ENCODE measurements around the gene TIGD1.

TIGD1 gene

DNA sequence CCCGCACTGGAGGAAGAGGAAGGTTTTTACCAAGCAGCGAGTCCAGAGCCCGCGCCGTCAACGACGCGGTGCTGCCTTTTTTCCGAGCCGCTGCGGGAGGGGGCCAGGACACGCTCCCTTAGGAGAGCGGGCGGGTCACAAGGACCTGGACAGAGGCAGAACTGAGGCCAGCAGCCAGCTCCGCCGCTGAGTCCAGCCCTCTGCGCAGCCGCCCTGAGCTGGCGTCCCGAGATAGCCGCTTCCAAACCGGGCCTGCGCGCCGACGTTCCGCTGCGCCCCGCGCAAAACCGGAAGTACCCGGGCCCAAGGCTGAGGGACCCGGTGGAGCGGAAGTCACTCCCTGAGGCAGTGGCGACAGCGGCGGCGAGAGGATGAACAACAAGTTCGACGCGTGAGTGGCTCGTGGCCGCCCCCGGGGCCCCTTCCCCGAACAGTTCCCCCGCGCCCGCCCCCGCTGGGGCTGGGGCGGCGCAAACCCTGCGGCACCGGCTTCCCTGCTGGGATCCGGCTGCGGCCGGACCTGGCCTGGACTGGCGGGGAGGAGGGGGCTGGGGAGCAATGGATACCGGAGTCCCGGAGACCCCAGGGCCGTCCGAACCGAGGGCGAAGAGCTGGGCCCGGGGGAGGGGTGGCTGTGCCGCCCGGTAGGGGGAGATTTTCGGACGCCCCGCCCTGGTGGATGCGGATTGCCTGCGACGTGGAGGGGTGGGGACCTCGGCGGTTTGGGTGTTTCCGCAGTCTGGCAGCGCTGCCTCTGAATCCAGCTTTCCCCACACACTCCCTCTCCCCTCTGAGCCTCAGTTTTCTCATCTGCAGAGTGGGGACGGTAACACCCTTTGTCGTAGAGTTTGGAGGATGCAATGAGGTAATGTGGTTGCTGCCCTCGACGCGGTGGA, at the start of gene TIGD1, which contains the start of gene EIF4E2:
TIGD1 (minus strand) TSS at position 204 of the 896 bp plus-strand sequence. CDS start 675 bp downstream, outside the sequence.
EIF4E2 (plus strand) TSS at position 336 of the 896 bp plus-strand sequence; CDS start at position 372, 36 bp downstream.
- DNase-seq (ENCODE audit: low read depth in 2 of 2) = peak; percentile 86 to 90

- DNase-seq (ENCODE audit: low read depth in 2 of 2) = no peak
These were observed 47.9 kb upstream of the TIGD1 start for GRCh38 chr2:232598293-232598692.

DNA sequence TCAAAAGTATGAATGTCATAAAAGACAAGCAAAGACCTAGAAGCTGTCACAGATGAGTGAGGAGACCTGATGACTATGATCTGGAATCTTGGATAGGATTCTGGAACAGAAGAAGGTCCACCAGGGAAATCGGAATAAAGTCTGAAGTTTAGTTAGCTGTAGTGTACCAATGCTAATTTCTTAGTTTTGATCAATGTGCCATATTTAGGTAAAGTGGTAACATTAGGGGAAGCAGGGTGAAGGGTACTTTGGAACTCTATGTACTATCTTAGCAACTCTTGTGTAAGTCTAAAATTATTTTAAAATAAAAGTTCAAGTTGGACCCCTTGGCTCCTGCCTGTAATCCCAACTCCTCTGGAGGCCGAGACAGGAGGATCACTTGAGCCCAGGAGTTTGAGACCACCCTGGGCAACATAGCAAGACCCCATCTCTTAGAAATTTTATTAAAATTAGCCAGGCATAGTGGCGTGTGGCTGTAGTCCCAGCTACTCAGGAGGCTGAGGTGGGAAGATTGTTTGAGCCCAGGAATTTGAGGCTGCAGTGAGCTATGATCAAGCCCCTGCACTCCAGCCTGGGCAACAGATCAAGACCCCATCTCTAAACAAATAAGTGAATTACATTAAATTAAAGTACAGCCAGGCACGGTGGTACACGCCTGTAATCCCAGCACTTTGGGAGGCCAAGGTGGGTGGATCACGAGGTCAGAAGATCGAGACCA, 47.2 kb upstream of the TIGD1 start:
- DNase-seq (ENCODE audit: low read depth in 2 of 2) = no peak

DNA sequence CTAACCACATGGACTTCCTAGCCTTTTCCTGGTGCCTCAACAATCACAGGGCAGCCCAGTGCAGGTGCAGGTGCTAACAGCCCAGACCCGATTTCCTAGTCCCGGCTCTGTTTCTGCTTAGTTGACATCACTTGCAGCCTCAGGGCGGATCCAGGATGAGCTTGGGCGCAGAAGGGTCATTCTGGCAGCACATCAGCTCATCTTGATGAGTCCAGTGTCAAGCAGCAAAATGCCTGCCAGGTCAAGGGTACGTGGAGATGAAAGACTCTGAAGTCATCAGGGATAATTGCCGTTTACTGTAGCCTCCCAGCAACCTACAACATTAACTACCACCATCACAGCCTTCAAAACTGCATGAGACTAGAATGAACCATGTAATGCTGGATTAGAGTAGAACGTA, 43.6 kb upstream of the TIGD1 start:
- no peak for DNase-seq (ENCODE audit: low read depth in 2 of 2)

- DNase-seq (ENCODE audit: low read depth in 2 of 2) = no peak
These were observed 42.5 kb upstream of the TIGD1 start for GRCh38 chr2:232592772-232593395.

DNA sequence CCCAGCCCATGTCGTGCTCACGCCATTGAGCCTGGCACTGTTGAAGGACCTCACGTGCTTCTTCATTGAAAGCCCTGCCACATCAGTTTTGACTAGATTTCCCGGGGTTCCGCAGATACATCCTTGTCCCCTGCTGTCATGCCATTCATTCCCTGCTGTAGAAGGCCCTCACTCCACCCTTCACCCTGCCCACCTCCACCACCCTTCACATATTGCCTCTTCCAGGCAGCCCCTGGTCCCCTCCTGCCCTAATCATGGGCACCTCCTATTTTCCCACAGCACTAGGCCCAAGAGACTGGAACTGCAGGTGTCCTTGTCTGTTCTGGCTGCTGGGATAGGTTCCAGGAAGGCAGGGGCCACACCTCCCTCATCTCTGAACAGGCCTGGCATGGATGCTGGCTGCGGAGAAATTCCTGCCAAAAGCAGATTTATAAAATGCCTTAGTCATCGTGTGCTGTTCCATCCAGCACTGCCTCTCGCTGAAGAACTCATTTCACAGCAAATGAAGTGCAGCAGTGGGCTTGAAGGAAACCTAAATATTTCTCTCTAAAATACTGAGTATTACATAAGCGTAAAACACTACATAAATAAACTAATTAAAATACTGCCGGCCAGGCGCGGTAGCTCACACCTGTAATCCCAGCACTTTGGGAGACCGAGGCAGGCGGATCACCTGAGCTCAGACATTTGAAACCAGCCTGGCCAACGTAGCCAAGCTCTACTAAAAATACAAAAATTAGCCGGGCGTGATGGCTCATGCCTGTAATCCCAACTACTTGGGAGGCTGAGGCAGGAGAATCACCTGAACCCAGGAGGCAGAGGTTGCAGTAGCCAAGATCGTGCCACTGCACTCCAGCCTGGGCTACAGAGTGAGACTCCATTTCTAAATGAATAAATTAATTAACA, 38.6 kb upstream of the TIGD1 start:
- DNase-seq (ENCODE audit: low read depth in 2 of 2) = no peak

- no peak for DNase-seq (ENCODE audit: low read depth in 2 of 2)
These were observed 37.7 kb upstream of the TIGD1 start for GRCh38 chr2:232588031-232588430.

DNA sequence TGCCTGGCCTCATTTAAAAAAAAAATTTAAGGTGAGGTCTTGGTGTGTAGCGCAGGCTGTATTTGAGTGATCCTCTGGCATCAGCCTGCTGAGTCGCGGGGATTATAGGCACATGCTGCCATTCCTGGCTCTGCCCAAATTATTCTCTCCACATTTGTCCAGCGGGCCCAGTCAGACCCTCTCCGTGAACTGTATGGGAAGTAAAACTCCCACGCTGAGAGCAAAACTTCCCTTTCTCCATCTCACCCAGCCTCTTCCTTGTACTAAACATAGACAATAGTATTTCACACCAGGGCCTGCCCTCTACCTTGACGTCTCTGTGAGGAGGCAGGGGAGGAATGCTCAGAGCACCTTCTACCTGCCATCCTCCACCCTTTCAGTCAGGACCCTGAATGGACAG, 37.2 kb upstream of the TIGD1 start:
- DNase-seq (ENCODE audit: low read depth in 2 of 2) = no peak

DNA sequence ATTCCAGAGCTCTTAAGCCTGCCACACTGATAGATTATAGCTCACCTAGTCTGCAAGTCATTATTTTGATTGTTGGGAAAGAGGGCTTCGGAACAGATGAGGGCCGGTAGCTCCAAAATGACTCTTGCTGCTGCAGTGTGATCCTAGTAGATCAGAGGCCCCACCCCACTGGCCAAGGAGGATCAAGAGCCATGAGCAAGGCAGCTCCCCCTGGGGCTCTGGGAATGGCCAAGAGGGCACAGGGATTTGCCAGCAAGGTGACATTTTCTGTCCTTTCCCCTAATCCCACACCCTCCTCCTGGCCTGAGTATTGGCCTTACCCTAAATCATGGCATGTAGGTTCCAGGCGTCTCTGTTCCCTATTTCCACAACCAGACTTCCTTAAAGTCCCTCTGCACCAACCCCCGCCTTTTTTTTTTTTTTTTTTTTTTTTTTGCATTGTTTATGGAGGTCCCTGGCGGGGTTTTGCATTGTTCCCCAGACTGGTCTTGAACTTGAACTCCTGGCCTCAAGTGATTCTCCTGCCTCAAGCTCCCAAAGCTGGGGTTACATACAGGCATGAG, 36.7 kb upstream of the TIGD1 start:
- no peak for DNase-seq (ENCODE audit: low read depth in 2 of 2)

DNA sequence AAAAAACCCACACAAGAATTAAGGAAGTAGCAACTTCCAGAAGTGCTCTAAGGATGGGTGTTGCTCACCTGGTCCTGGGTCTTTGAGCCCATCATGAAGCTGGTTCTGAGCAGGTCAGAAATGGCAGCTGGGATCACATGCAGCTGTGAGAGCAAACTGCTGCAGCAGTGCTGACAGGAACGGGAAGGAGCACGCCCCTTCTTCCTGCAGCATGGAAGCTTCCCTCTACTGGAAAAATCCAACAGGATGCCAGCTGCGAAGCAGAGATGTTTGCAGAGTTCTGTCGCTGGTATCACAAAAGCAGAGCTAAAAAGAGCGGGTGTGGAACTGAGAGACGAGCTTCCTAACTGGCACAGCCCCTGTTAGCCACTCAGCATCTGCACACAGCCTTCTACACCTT, 33.9 kb upstream of the TIGD1 start:
- DNase-seq (ENCODE audit: low read depth in 2 of 2) = no peak

DNA sequence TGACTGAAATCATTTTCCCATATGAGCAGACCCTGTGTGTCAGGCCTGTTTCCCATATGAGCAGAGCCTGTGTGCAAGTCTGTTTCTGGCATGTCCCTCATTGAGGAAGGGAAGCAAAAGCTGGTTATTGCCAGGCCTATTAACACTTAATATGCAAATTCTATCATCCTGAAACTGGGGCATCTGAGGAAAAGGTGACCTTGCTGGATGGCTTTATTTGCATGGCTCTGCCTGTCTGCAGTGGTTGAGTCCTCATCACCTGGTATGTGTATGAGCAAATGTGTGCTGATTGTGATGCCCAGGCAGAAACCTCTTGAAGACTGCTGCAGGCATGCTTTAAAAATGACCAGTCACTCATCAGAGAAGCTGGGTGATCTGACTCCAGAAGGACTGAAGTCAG, 31.4 kb upstream of the TIGD1 start:
- DNase-seq (ENCODE audit: low read depth in 2 of 2) = no peak

GRCh38 chr2:232580648-232580981, 30.3 kb upstream of the TIGD1 start:
- no peak for DNase-seq (ENCODE audit: low read depth in 2 of 2)

GRCh38 chr2:232578626-232579025, 28.3 kb upstream of the TIGD1 start:
- no peak for DNase-seq (ENCODE audit: low read depth in 2 of 2)

DNA sequence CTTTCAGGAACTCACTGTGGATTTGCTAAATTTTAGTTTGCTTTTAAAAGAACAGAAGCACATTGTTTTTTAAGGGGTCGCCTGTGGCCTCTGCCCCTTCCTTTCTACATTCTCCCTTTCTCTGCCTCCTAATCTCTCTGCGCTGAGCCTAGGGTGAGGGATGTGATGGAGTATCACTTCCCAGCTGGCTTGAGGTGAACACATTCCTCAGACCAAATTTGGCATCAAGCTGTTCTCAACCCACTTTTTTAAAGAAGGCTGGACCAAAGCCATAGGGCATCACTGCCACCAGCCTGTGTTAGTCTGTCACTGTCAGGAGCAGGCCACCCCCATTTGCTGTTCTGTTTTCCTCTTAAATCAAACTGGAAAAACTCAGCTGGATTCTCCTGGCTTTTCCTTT, 27.5 kb upstream of the TIGD1 start:
- DNase-seq (ENCODE audit: low read depth in 2 of 2) = no peak

- DNase-seq (ENCODE audit: low read depth in 2 of 2) = no peak
These were observed 26.6 kb upstream of the TIGD1 start for GRCh38 chr2:232576995-232577394.

DNA sequence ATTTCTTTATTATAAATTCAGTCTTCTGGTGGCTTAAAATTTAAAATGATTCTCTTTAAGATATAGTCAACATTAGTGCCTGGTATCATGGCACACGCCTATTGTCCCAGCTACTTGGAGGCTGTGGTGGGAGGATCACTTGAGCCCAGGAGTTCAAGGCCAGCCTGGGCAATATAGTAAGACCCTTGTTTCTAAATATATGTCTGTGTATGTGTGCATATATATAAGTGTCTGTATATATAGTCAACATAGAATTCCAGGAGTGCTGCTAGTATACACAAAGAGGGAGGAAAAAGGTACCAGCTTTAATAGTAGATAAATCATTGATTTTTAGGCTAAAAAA, 25.0 kb upstream of the TIGD1 start:
- no peak for DNase-seq (ENCODE audit: low read depth in 2 of 2)

- DNase-seq (ENCODE audit: low read depth in 2 of 2) = no peak
These were observed 24.5 kb upstream of the TIGD1 start for GRCh38 chr2:232574674-232575403.

- DNase-seq (ENCODE audit: low read depth in 2 of 2) = no peak
These were observed 23.5 kb upstream of the TIGD1 start for GRCh38 chr2:232573771-232574435.

DNA sequence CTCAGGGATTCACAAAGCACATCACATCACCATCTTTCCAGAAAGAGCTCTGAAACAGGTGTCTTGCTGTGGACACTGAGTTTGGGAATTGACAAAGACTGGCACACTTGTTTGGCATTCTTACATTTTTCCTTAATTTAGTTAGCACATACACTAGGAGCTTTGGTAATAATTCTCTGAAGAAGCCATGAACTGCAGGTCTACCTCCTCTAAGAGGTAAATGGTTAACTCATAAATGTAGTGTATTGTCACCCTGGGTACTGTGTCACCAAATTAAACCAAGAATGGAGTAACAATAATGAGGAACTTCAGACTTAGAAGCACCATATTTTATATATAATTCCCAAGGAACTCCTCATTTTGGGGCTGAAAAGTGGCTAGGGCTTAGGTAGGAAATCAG, 22.7 kb upstream of the TIGD1 start:
- no peak for DNase-seq (ENCODE audit: low read depth in 2 of 2)

- DNase-seq (ENCODE audit: low read depth in 2 of 2) = no peak
These were observed 20.7 kb upstream of the TIGD1 start for GRCh38 chr2:232571026-232571474.
